RWPE2 (cell line): Measurements from ENCODE around the gene MYO18B.

Source experiments
- ATAC-seq: fragments of 200-7000 bp; cut with Tn5 transposase; 3 replicates; pipeline ENCODE4 v1.9.1; 2021; ENCODE audit warnings: low read depth
- DNase-seq: peaks from one replicate; pipeline ENCODE4 v3.0.0-alpha.2; 2020; ENCODE audit warnings: low spot score
- H3K27ac ChIP-seq: fragments of 450-650 bp; 2 replicates; pipeline ENCODE4 v1.5.1; 2017; ENCODE audit warnings: mild to moderate bottlenecking; ENCODE audit not compliant: poor library complexity, severe bottlenecking
- H3K27me3 ChIP-seq: fragments of 250-450 bp; sonication (Bioruptor Pico); 2 replicates; pipeline ENCODE4 v1.5.1; 2021; ENCODE audit warnings: mild to moderate bottlenecking, moderate library complexity; ENCODE audit not compliant: insufficient read depth, poor library complexity, severe bottlenecking
- H3K36me3 ChIP-seq: fragments of 250-450 bp; sonication (Bioruptor Pico); 2 replicates; pipeline ENCODE4 v1.5.1; 2020; ENCODE audit warnings: low read depth, mild to moderate bottlenecking, moderate library complexity
- H3K4me1 ChIP-seq: fragments of 250-450 bp; sonication (Bioruptor Pico); 2 replicates; pipeline ENCODE4 v1.5.1; 2021; ENCODE audit warnings: mild to moderate bottlenecking, moderate library complexity; ENCODE audit not compliant: insufficient read depth, poor library complexity, severe bottlenecking
- H3K4me3 ChIP-seq: fragments of 250-450 bp; sonication (Bioruptor Pico); 2 replicates; pipeline ENCODE4 v1.5.1; 2021; ENCODE audit warnings: mild to moderate bottlenecking, moderate library complexity; ENCODE audit not compliant: severe bottlenecking
- H3K9me3 ChIP-seq: fragments of 250-450 bp; sonication (Bioruptor Pico); 2 replicates; pipeline ENCODE4 v1.5.1; 2021; ENCODE audit warnings: mild to moderate bottlenecking, moderate library complexity; ENCODE audit not compliant: severe bottlenecking
- TF ChIP-seq, protein P1 (sequence below): fragments of 450-650 bp; IDR thresholded peaks from one replicate; pipeline ENCODE4 v1.5.1; 2017; ENCODE audit warnings: mild to moderate bottlenecking, moderate library complexity; ENCODE audit not compliant: poor library complexity, severe bottlenecking

Gene MYO18B

DNA sequence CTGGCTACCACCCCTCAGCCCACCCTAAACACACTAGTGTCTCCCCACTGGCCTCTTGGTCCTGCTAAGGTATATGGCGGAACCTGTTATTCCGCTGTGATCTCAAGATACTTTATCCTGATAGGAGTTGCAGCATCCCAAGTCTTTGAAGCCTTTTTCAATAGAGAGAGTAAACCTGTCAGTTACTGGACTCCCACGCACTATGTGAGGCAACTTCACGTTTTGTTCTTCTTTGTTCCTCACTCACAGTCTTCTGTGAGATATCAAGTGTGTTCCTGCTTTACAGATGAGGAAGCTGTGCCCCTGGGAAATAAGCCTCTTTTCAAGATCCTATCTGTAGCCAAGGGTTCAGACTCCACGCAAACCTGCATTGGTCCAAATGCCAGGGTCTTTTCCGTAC is 127.8 kb downstream of the MYO18B start:
- DNase-seq, result no peak
- no peak overlapping the region for H3K27ac ChIP-seq
- H3K9me3 ChIP-seq, result no peaks in the 10 kb centered on the region
- H3K4me1 ChIP-seq, result no peaks in the 10 kb centered on the region
- H3K36me3 ChIP-seq, result no peaks in the 10 kb centered on the region
- no peak overlapping the region for H3K4me3 ChIP-seq
- no peak for ATAC-seq
- H3K27me3 ChIP-seq, result no peaks in the 10 kb centered on the region
- TF ChIP-seq, protein P1, sequence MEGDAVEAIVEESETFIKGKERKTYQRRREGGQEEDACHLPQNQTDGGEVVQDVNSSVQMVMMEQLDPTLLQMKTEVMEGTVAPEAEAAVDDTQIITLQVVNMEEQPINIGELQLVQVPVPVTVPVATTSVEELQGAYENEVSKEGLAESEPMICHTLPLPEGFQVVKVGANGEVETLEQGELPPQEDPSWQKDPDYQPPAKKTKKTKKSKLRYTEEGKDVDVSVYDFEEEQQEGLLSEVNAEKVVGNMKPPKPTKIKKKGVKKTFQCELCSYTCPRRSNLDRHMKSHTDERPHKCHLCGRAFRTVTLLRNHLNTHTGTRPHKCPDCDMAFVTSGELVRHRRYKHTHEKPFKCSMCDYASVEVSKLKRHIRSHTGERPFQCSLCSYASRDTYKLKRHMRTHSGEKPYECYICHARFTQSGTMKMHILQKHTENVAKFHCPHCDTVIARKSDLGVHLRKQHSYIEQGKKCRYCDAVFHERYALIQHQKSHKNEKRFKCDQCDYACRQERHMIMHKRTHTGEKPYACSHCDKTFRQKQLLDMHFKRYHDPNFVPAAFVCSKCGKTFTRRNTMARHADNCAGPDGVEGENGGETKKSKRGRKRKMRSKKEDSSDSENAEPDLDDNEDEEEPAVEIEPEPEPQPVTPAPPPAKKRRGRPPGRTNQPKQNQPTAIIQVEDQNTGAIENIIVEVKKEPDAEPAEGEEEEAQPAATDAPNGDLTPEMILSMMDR, result no peak

DNA sequence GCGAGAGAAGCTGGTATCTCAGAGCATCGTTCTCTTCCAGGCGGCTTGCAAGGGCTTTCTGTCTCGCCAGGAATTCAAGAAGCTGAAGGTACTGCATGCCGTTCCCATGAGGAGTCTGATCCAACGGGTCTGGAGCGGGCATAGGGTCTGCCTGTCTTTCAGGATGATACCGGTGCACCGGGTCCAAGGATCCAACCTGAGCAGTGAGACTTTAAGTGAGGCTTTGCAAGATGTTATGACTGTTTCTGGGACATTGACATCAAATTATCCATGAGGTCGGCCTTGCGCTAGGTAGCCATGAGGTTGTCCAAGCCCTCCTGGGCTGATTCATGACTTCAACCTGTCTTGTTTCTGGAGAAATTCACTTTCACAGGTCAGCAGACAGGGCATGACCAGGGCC is 132.3 kb downstream of the MYO18B start:
- Histone ChIP-seq H3K27me3 (peaks cover 2% of the 10 kb centered on the region), H3K4me3 (no peak overlapping the region), H3K36me3 (no peaks in the 10 kb centered on the region), H3K4me1 (no peaks in the 10 kb centered on the region), H3K27ac (no peak overlapping the region), H3K9me3 (no peaks in the 10 kb centered on the region)
- ATAC-seq (no peak), DNase-seq (no peak)
- TF ChIP-seq, protein P1, result no peak

DNA sequence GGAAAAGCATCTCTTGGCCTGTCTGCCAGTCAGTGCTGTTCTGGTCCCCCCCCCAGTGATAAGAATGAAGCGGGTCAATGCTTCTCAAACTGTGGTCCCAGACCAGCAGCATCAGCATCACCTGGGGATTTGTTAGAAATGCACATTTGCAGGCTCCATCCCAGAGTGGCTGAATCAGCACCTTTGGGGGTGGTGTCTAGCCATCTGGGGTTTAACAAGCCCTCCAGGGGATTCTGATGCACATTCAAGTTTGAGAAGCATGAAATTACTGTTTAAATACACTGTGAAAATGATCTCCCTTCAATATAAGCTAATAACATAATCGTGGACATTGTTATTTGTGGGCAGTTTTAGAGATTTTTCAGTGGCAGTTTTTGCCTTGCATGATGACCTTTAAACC is 133.5 kb downstream of the MYO18B start:
- TF ChIP-seq, protein P1, result no peak
- Histone ChIP-seq H3K36me3 (no peaks in the 10 kb centered on the region), H3K27ac (no peak overlapping the region), H3K4me1 (no peaks in the 10 kb centered on the region), H3K9me3 (no peaks in the 10 kb centered on the region), H3K27me3 (peaks cover 2% of the 10 kb centered on the region), H3K4me3 (no peak overlapping the region)
- DNase-seq, result no peak
- ATAC-seq, result no peak

DNA sequence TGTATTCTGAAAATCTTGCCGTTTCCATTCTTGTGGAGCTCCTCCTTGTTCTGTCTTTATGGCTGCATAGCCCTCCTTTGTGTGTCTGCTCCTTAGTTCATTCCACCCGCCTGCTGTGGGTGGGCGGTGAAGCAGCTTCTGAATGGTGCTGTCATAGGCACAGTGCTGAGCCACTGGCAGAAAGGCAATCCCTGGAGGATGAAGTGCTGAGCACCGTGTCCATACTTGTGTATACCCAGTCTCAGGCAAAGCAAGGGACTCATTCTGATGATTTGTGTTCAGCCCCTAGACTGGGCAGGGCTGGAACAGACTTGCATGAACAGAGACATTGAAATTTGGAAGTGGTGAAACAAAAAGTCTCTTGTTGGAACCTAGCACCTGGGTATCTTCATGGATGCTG is 134.9 kb downstream of the MYO18B start:
- Histone ChIP-seq H3K4me3 (no peak overlapping the region), H3K9me3 (no peaks in the 10 kb centered on the region), H3K4me1 (no peaks in the 10 kb centered on the region), H3K27me3 (peaks cover 4% of the 10 kb centered on the region), H3K36me3 (no peaks in the 10 kb centered on the region), H3K27ac (no peak overlapping the region)
- ATAC-seq (no peak), DNase-seq (no peak)
- TF ChIP-seq, protein P1, result no peak

DNA sequence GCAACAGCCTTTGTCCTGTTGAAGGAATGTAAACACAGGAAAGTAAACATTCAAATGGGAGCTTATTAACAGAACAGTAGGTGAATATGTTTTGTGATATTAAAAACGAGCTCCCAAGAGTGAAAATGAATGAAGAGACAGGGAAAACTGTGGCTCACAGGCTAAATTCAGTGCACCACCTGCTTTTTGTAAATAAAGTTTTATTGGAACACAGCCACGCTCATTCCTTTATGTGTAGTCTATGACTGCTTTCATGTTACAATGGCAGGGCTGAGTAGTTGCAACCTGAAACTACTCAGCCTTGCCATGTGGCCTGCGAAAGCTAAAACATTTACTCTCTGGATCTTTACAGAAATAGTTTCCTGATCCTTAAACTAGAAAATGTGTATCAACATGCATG is 136.9 kb downstream of the MYO18B start:
- no peak for DNase-seq
- H3K27ac ChIP-seq, result no peak overlapping the region
- no peaks in the 10 kb centered on the region for H3K4me1 ChIP-seq
- no peak for ATAC-seq
- no peaks in the 10 kb centered on the region for H3K9me3 ChIP-seq
- no peaks in the 10 kb centered on the region for H3K36me3 ChIP-seq
- TF ChIP-seq, protein P1, result no peak
- H3K27me3 ChIP-seq, result peaks cover 9% of the 10 kb centered on the region
- H3K4me3 ChIP-seq, result no peak overlapping the region
